H1 (cell line): ENCODE data around the gene SFN. TPM values are rescaled to one million over a fixed set of nuclear protein-coding genes. Genes with fewer than 3 reads are reported as not detected.

Source experiments
- CTCF ChIA-PET: fragments of 300-600 bp; sonication (Branson Sonifier 250); formaldehyde crosslinking; loops from one replicate; lab custom pipeline; 2021; ENCODE audit not compliant: partially characterized antibody; lab: Charles Lee
- POLR2A ChIA-PET: fragments of 300-600 bp; sonication (Branson Sonifier 250); formaldehyde crosslinking; loops from one replicate; lab custom pipeline; 2021; ENCODE audit warnings: inconsistent platforms; ENCODE audit not compliant: partially characterized antibody; lab: Charles Lee
- DNase-seq, 2 experiments: peaks; one replicate each; pipeline versions ENCODE4 v3.0.0 to v3.0.0-alpha.2; 2010 to 2022; ENCODE audit warnings: low spot score in 2 of 2, low read depth in 1 of 2, mixed read lengths in 1 of 2
- FAIRE-seq: peaks from 2 replicates; lab custom pipeline; 2011; peaks lifted over from hg19 to GRCh38; lab: Jason Lieb, UNC
- H2AFZ ChIP-seq: 2 replicates; pipeline ENCODE4 v1.8.1; 2012; ENCODE audit warnings: low read length, inconsistent platforms
- H2AK5ac ChIP-seq: 2 replicates; pipeline ENCODE4 v1.6.1; 2013; ENCODE audit warnings: low read depth, low read length
- H2BK120ac ChIP-seq: replicated peaks from 2 replicates; pipeline ENCODE3; 2013; ENCODE audit warnings: low read depth, low read length, inconsistent platforms
- H2BK12ac ChIP-seq: 2 replicates; pipeline ENCODE4 v1.6.1; 2013; ENCODE audit warnings: low read depth, low read length
- H2BK15ac ChIP-seq: 2 replicates; pipeline ENCODE4 v1.6.1; 2013; ENCODE audit warnings: low read length
- H2BK20ac ChIP-seq: 2 replicates; pipeline ENCODE4 v1.6.1; 2013; ENCODE audit warnings: low read length
- H2BK5ac ChIP-seq: 2 replicates; pipeline ENCODE4 v1.6.1; 2013; ENCODE audit warnings: low read depth, low read length
- H3K14ac ChIP-seq: 2 replicates; pipeline ENCODE4 v1.6.1; 2013; ENCODE audit warnings: inconsistent platforms; ENCODE audit not compliant: insufficient read length
- H3K18ac ChIP-seq: 2 replicates; pipeline ENCODE4 v1.6.1; 2013; ENCODE audit warnings: low read length; ENCODE audit errors: extremely low read depth
- H3K23ac ChIP-seq: 2 replicates; pipeline ENCODE4 v1.6.1; 2013; ENCODE audit warnings: inconsistent platforms; ENCODE audit not compliant: insufficient read length
- H3K23me2 ChIP-seq: 2 replicates; pipeline ENCODE4 v1.6.1; 2013; ENCODE audit warnings: low read depth, low read length
- H3K27ac ChIP-seq: 2 replicates; pipeline ENCODE4 v1.6.1; 2011; ENCODE audit warnings: low read depth, low read length, inconsistent platforms
- H3K27me3 ChIP-seq, 4 experiments: replicated peaks in 1 of 4; 1 replicate in 1 of 4; 2 replicates in 3 of 4; pipeline versions ENCODE4 v1.6.1 to v1.8.1; 2011 to 2013; ENCODE audit warnings: low read length in 3 of 4, mild to moderate bottlenecking in 3 of 4, inconsistent platforms in 2 of 4, mixed read lengths in 2 of 4, moderate library complexity in 1 of 4; ENCODE audit not compliant: control insufficient read depth in 3 of 4, insufficient read depth in 3 of 4; ENCODE audit errors: extremely low read depth in 1 of 4
- H3K36me3 ChIP-seq, 4 experiments: 2 replicates each; pipeline versions ENCODE4 v1.6.1 to v1.8.1; 2011 to 2013; ENCODE audit warnings: mild to moderate bottlenecking in 4 of 4, low read length in 3 of 4, moderate library complexity in 2 of 4, control low read depth in 1 of 4, inconsistent platforms in 1 of 4; ENCODE audit not compliant: insufficient read depth in 4 of 4, control insufficient read depth in 2 of 4
- H3K4ac ChIP-seq: replicated peaks from 2 replicates; pipeline ENCODE3; 2013; ENCODE audit warnings: low read length, low read depth, mixed read lengths, inconsistent platforms; ENCODE audit not compliant: insufficient read length
- H3K4me1 ChIP-seq, 4 experiments: replicated peaks in 1 of 4; 1 replicate in 1 of 4; 2 replicates in 3 of 4; pipeline versions ENCODE4 v1.6.1 to v1.8.1; 2011 to 2013; ENCODE audit warnings: low read length in 3 of 4, inconsistent platforms in 2 of 4, mixed read lengths in 1 of 4; ENCODE audit not compliant: insufficient read depth in 4 of 4, control insufficient read depth in 3 of 4
- H3K4me2 ChIP-seq, 2 experiments: 2 replicates each; pipeline versions ENCODE4 v1.6.1 to v1.8.1; 2011 to 2013; ENCODE audit warnings: low read depth in 2 of 2, low read length in 2 of 2, control low read depth in 1 of 2, inconsistent platforms in 1 of 2, mild to moderate bottlenecking in 1 of 2; ENCODE audit not compliant: insufficient read depth in 1 of 2
- H3K4me3 ChIP-seq, 4 experiments: fragments of 200-600, 300-600 bp in 1 of 4; sonication (generic), shearing (Covaris generic), sonication (Bioruptor Twin) in 1 of 4; 2 replicates each; pipeline versions ENCODE4 v1.5.1 to v1.8.1; 2011 to 2016; ENCODE audit warnings: low read length in 4 of 4, low read depth in 3 of 4, control low read depth in 2 of 4, inconsistent platforms in 2 of 4, mild to moderate bottlenecking in 2 of 4, mixed read lengths in 1 of 4, moderate library complexity in 1 of 4; ENCODE audit not compliant: insufficient read depth in 2 of 4; ENCODE audit errors: extremely low read depth in 1 of 4
- H3K56ac ChIP-seq: replicated peaks from 2 replicates; pipeline ENCODE3; 2013; ENCODE audit warnings: low read depth, mild to moderate bottlenecking, mixed read lengths, low read length, inconsistent platforms; ENCODE audit not compliant: insufficient read length
- H3K79me1 ChIP-seq: 2 replicates; pipeline ENCODE4 v1.6.1; 2013; ENCODE audit warnings: low read depth, low read length, control low read depth
- H3K79me2 ChIP-seq, 2 experiments: 2 replicates each; pipeline versions ENCODE4 v1.6.1 to v1.8.1; 2012 to 2013; ENCODE audit warnings: low read length in 2 of 2, mild to moderate bottlenecking in 2 of 2, inconsistent platforms in 1 of 2; ENCODE audit not compliant: insufficient read depth in 2 of 2, control insufficient read depth in 1 of 2
- H3K9ac ChIP-seq, 4 experiments: replicated peaks in 1 of 4; 1 replicate in 1 of 4; 2 replicates in 3 of 4; pipeline versions ENCODE4 v1.6.1 to v1.8.1; 2011 to 2013; ENCODE audit warnings: low read depth in 3 of 4, low read length in 3 of 4, control low read depth in 2 of 4, mild to moderate bottlenecking in 2 of 4, moderate library complexity in 2 of 4, inconsistent platforms in 1 of 4; ENCODE audit errors: extremely low read depth in 1 of 4
- H3K9me3 ChIP-seq, 2 experiments: 2 replicates each; pipeline versions ENCODE4 v1.6.1 to v1.8.1; 2012 to 2013; ENCODE audit warnings: mild to moderate bottlenecking in 2 of 2, moderate library complexity in 2 of 2, control low read depth in 1 of 2, inconsistent platforms in 1 of 2, low read depth in 1 of 2, low read length in 1 of 2, mixed read lengths in 1 of 2; ENCODE audit not compliant: insufficient read depth in 2 of 2
- H4K20me1 ChIP-seq, 2 experiments: replicated peaks in 1 of 2; 2 replicates each; pipeline versions ENCODE3 to v1.8.1; 2011 to 2013; ENCODE audit warnings: inconsistent platforms in 2 of 2, low read length in 2 of 2, mild to moderate bottlenecking in 1 of 2; ENCODE audit not compliant: insufficient read depth in 2 of 2, control insufficient read depth in 1 of 2
- H4K5ac ChIP-seq: 2 replicates; pipeline ENCODE4 v1.6.1; 2013; ENCODE audit warnings: low read length, low read depth, mixed read lengths, inconsistent platforms; ENCODE audit not compliant: insufficient read length
- H4K8ac ChIP-seq: 2 replicates; pipeline ENCODE4 v1.8.0; 2013; ENCODE audit warnings: mild to moderate bottlenecking, moderate library complexity, low read length, inconsistent platforms; ENCODE audit not compliant: insufficient read depth; ENCODE audit errors: extremely low read depth
- H4K91ac ChIP-seq: replicated peaks from 2 replicates; pipeline ENCODE3; 2013; ENCODE audit warnings: low read length, mixed read lengths, inconsistent platforms; ENCODE audit not compliant: insufficient read length
- ATF3 ChIP-seq: IDR thresholded peaks from 2 replicates; pipeline ENCODE4 v1.6.1; 2011; ENCODE audit warnings: low read depth, mild to moderate bottlenecking, low read length; ENCODE audit not compliant: insufficient read depth
- BACH1 ChIP-seq: IDR thresholded peaks from 2 replicates; pipeline ENCODE4 v1.6.1; 2012; ENCODE audit warnings: low read length, improper control_type of control experiment
- CBX8 ChIP-seq: fragments of 300-800, 300-1000 bp; sonication (generic); IDR thresholded peaks from 2 replicates; pipeline ENCODE4 v1.7.1; 2016; ENCODE audit warnings: low read depth, low read length, borderline replicate concordance
- EP300 ChIP-seq, 2 experiments: IDR thresholded peaks; 1 replicate in 1 of 2; 2 replicates in 1 of 2; pipeline ENCODE4 v1.6.1; 2011 to 2012; ENCODE audit warnings: low read depth in 2 of 2, low read length in 2 of 2, mild to moderate bottlenecking in 2 of 2, borderline replicate concordance in 1 of 2, inconsistent platforms in 1 of 2, moderate library complexity in 1 of 2
- FOSL1 ChIP-seq: IDR thresholded peaks from 2 replicates; pipeline ENCODE4 v1.6.1; 2011; ENCODE audit warnings: mild to moderate bottlenecking, low read depth, low read length, moderate library complexity; ENCODE audit not compliant: insufficient read depth
- JUN ChIP-seq: IDR thresholded peaks from 2 replicates; pipeline ENCODE4 v1.6.1; 2011; ENCODE audit warnings: low read depth, mild to moderate bottlenecking, improper control_type of control experiment, low read length
- NRF1 ChIP-seq: IDR thresholded peaks from 2 replicates; pipeline ENCODE4 v1.6.1; 2011; ENCODE audit warnings: mild to moderate bottlenecking, low read depth, low read length, improper control_type of control experiment
- POU5F1 ChIP-seq: IDR thresholded peaks from 2 replicates; pipeline ENCODE4 v1.6.1; 2011; ENCODE audit warnings: low read depth, mild to moderate bottlenecking, low read length, moderate library complexity
- RAD21 ChIP-seq, 2 experiments: IDR thresholded peaks in 1 of 2; conservative IDR thresholded peaks in 1 of 2; 2 replicates each; pipeline ENCODE4 v1.6.1; 2011; ENCODE audit warnings: low read depth in 2 of 2, low read length in 2 of 2, improper control_type of control experiment in 1 of 2, inconsistent platforms in 1 of 2, mild to moderate bottlenecking in 1 of 2, moderate library complexity in 1 of 2
- RNF2 ChIP-seq: fragments of 200-900, 300-1000 bp; sonication (generic); IDR thresholded peaks from 2 replicates; pipeline ENCODE4 v1.7.1; 2016; ENCODE audit warnings: borderline replicate concordance, low read depth, mild to moderate bottlenecking, antibody characterized with exemption, low read length; ENCODE audit not compliant: poor library complexity, severe bottlenecking; ENCODE audit errors: missing control alignments
- SIRT6 ChIP-seq: IDR thresholded peaks from one replicate; pipeline ENCODE4 v1.7.1; 2012; ENCODE audit warnings: low read length, inconsistent platforms
- SP1 ChIP-seq: IDR thresholded peaks from 2 replicates; pipeline ENCODE4 v1.6.1; 2011; ENCODE audit warnings: low read depth, low read length
- WGBS, 2 experiments: shearing (Covaris generic) in 1 of 2; methylation state at CpG; one replicate each; pipeline versions ENCODE4 v1.1.6 to v1.1.7; 2013 to 2015; ENCODE audit warnings: low lambda C conversion rate in 2 of 2, mixed read lengths in 2 of 2, inconsistent platforms in 1 of 2, low coverage in 1 of 2, missing lambda C conversion rate in 1 of 2; ENCODE audit not compliant: insufficient replicate concordance in 2 of 2, insufficient coverage in 1 of 2, insufficient read length in 1 of 2; ENCODE audit errors: extremely low coverage in 1 of 2, missing lambda C conversion rate in 1 of 2; 5-methylcytosine and 5-hydroxymethylcytosine counted together
- polyA plus RNA-seq, 7 experiments: library from polyadenylated mRNA; depleted of rRNA in 3 of 7; stranded (reverse) in 5 of 7; unstranded in 2 of 7; fragments of >200 nt in 5 of 7; fragments of 200-250 nt in 2 of 7; gene quantifications; 1 replicate in 5 of 7; 2 replicates in 1 of 7; 4 replicates in 1 of 7; pipeline versions ENCODE4 v1.2.1 to v1.2.3, GENCODE V29; 2011 to 2013; ENCODE audit warnings: missing spikeins in 2 of 7, mixed read lengths in 2 of 7
- total RNA-seq: library from RNA; stranded (reverse); fragmentation: NEBNext Ultra II Directional; extraction: Animal tissue kit (Norgen Biotek cat#: 25700); gene quantifications from 2 replicates; pipeline ENCODE4 v1.2.1, GENCODE V29; 2021

The SFN gene
- total and polyA plus RNA-seq, 2 of the 8 experiments (the other 6 are each of a cell fraction or from before 2014, with no cell fraction given): 3.3 to 3.9 TPM

GRCh38 chr1:26827663-26828062 is 35.3 kb upstream of the SFN start:
- H2BK20ac ChIP-seq: no peak overlapping the region
- H2AFZ ChIP-seq: no peak overlapping the region
- no peaks in the 10 kb centered on the region for H3K9me3 ChIP-seq
- no peak overlapping the region for H3K14ac ChIP-seq
- H4K8ac ChIP-seq: no peak overlapping the region
- no peak overlapping the region for H4K5ac ChIP-seq
- peaks cover 9 to 11% of the 10 kb centered on the region in 2 experiments for H4K20me1 ChIP-seq
- no peaks in the 10 kb centered on the region for H3K27me3 ChIP-seq
- no peak overlapping the region for H4K91ac ChIP-seq
- no peak for FAIRE-seq
- peaks cover 0 to 11% of the 10 kb centered on the region in 2 experiments; a peak in 1 of 4 replicates for H3K79me2 ChIP-seq
- H3K56ac ChIP-seq: no peak overlapping the region
- no peak overlapping the region for H3K27ac ChIP-seq
- CTCF ChIA-PET: interaction anchor here (0.7 to 12.8 kb wide), 3 partner anchors 11 to 31 kb away, joined by 3 to 125 read pairs (median 5); partner anchors contain the start of gene SFN
- peaks cover 6 to 9% (median 7%) of the 10 kb centered on the region in 4 experiments; a peak in 6 of 7 replicates for H3K4me1 ChIP-seq
- DNase-seq: no peak
- 52% methylated on average over 8 of the region's 11 CpGs; no CpG with 5 or more reads in 1 of the 2 experiments for WGBS, 2 experiments
- H3K23ac ChIP-seq: no peak overlapping the region
- peaks cover 0 to 6% (median 2%) of the 10 kb centered on the region in 4 experiments; a peak in 4 of 8 replicates for H3K36me3 ChIP-seq
- POLR2A ChIA-PET: interaction anchor here (1.2 to 1.6 kb wide), 3 partner anchors 37 to 268 kb away, joined by 3 to 4 read pairs (median 3); partner anchors contain the start of gene GPN2
- H2BK12ac ChIP-seq: no peak overlapping the region
- H2AK5ac ChIP-seq: no peak overlapping the region
- 0 out of 7 replicates have a peak overlapping the region, but pooled peaks of 1 of the 4 experiments have one; percentile 4 for H3K9ac ChIP-seq
- peak overlapping the region; percentile 86 to 93 for H3K4me2 ChIP-seq
- H3K4me3 ChIP-seq: peak overlapping the region; percentile 53 to 76 (median 56); a peak in 7 of 8 replicates
- H2BK5ac ChIP-seq: no peak overlapping the region
- H3K79me1 ChIP-seq: peaks cover 12% of the 10 kb centered on the region
- no peak overlapping the region; the same call in 1 of the 2 replicates for H3K18ac ChIP-seq
- no peak overlapping the region for H3K4ac ChIP-seq
- no peak overlapping the region for H2BK120ac ChIP-seq
- peaks cover 6% of the 10 kb centered on the region; the same call in 1 of the 2 replicates for H3K23me2 ChIP-seq
- H2BK15ac ChIP-seq: no peak overlapping the region
- no peak for TF ChIP-seq BACH1
- no peak for TF ChIP-seq SIRT6
- TF ChIP-seq EP300 (IDR thresholded peaks at IDR 0.05; ENCODE audit: borderline replicate concordance in 1 of 2, low read depth in 2 of 2, low read length in 2 of 2): no peak
- TF ChIP-seq POU5F1: no peak
- no peak for TF ChIP-seq NRF1
- TF ChIP-seq SP1: no peak
- TF ChIP-seq FOSL1: no peak
- TF ChIP-seq CBX8: no peak
- no peak for TF ChIP-seq ATF3
- no peak for TF ChIP-seq JUN
- no peak for TF ChIP-seq RNF2
- TF ChIP-seq RAD21 (IDR thresholded peaks at IDR 0.05 in 1 of 2, conservative IDR thresholded peaks at IDR 0.05 in 1 of 2; ENCODE audit: low read depth in 2 of 2, low read length in 2 of 2): no peak
